CD4-positive, alpha-beta T cell treated with Interleukin-4 for 4 hours (primary cell): ENCODE results near the gene BRI3.
"Not testable (repeated sequence)": the region's sequence is repeated elsewhere in the genome, so short reads cannot be mapped to it uniquely, and the experiment has no call there.

Source experiments
- DNase-seq: peaks from one replicate; pipeline ENCODE4 v3.0.0-alpha.2; 2020

Gene BRI3

DNA sequence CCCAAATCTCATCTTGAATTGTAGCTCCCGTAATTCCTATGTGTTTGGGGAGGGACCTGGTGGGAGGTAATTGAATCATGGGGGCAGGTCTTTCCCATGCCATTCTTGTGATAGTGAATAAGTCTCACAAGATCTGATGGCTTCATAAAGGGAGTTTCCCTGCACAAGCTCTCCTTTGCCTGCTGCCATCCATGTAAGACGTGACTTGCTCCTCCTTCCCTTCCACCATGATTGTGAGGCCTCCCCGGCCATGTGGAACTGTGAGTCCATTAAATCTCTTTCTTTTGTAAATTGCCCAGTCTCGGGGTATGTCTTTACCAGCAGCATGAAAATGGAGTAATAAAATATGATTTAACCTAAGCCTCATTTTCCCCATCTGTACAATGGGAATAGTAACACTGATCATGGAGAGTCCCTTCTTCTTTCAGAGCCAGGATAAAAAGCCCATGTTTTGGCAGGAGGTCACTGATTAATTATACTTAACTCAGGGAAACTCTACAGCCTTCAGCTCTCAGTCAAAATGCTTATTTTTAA lies 34.6 kb downstream of the BRI3 start:
- DNase-seq, result not testable (repeated sequence)

DNA sequence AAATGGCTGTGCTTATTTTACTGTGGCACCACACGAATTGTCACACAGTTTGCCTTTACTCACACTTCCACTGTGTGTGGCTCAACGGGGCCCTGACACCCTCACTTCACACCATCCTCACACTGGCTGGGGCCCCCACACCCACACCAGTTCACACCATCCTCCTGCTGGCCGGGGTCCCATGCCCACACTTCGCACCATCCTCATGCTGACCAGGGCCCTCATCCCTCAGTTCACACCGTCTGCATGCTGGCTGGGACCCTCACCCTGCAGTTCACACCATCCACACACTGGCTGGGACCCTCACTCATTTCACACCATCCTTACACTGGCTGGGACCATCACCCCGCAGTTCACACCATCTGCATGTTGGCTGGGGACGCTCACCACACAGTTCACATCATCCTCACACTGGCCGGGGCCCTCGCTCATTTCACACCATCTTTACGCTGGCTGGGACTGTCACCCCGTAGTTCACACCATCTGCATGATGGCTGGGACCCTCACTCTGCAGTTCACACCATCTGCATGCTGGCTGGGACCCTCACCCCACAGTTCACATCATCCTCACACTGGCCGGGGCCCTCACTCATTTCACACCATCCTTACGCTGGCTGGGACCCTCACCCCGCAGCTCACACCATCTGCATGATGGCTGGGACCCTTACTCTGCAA lies 36.0 kb downstream of the BRI3 start:
- DNase-seq, result no peak

DNA sequence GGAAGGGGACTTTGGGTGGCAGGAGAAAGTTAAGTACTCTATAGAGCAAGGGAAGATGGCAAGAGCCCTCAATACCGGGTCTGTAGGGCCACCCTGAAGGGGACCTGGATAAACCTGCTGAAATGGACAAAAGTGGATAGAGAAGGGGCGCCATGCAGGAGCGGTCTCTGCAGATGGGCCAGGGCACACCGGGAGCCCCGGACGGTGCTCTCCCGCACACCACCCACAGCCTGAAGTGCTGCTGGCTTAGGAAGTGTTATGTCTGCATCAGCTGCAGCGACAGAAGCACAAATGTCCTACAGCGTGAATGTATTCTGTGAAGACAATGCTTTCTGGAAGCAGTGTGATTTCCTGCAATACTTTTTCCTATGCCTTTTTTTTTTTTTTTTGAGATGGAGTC lies 37.7 kb downstream of the BRI3 start:
- no peak for DNase-seq

GRCh38 chr7:98321301-98321700 lies 39.8 kb downstream of the BRI3 start:
- no peak for DNase-seq

- no peak for DNase-seq
Measured at GRCh38 chr7:98322331-98323270, 41.1 kb downstream of the BRI3 start.

DNA sequence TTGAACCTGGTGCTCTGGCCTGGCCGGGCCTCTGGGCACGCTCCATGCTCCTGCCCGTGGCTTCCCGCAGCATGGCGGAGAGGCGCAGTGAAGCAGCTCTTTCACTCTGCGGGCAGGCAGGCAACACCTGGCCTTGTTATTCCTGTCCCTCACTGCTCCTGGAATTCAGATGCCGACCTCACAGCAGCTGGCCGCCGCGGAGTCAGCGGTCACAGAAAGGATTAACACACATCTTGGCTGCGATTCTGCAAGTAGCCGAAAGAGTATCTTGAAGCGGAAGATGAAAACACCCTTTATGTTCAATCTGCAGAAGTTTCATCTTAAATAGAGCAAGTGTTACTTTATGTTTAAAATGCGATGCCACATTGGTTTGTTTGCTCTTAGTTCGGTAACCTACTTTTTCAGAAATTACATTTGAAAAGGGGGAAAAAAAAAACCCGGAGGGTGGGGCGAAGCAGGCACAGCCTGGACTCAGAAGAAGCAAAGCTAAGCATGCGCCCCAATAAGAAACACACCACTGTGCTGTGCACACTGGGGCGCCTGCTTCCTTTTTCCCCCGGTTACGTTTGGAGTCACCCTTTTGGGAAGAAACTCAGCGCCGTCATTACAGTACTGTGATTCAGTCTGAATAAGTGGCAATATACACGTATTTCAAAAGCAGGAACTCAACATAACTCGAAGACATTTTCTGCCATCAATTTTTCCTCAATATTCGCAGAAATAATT lies 42.3 kb downstream of the BRI3 start:
- DNase-seq, result no peak

DNA sequence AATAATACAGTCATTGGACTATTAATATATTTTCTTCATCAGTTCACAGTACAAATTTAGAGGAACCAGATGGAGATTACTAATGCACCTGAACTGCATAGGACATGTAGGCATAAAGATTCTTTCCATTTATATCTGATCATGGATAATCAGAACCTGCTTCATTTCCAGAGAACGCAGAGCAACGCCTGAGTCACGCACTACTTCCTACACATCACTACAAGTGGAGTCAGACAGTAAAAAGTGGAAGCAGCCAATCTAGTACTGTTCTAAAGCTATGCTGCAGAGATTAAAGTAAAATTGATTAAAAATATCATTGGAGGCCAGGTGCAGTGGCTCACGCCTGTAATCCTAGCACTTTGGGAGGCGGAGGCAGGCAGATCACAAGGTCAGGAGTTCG lies 43.3 kb downstream of the BRI3 start:
- no peak for DNase-seq

- no peak for DNase-seq
Measured at GRCh38 chr7:98329100-98329790, 47.8 kb downstream of the BRI3 start.

- no peak for DNase-seq
Measured at GRCh38 chr7:98329791-98330373, 48.4 kb downstream of the BRI3 start.

- no peak for DNase-seq
Measured at GRCh38 chr7:98330926-98331529, 49.5 kb downstream of the BRI3 start.

DNA sequence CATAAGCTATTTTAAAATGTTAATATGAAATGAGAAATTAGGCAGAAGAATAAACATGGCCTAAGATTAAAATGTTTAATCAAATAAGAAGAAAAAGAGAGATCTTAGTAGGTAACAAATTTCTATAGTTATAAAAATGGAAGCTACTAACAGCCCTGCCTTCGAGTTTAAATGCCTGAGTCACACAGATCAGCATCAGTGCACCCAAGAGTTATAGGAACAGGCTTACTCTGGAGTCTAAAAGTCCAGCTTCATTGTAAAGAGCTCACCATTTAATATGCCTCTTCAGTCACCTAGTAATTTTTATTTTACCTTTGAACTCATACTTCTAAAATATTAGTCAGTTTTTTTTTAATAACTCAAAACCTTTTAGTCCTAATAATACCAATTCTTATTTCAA lies 52.6 kb downstream of the BRI3 start:
- DNase-seq, result no peak

GRCh38 chr7:98335411-98335977 lies 54.0 kb downstream of the BRI3 start:
- no peak for DNase-seq

- no peak for DNase-seq
Measured at GRCh38 chr7:98338441-98338840, 57.0 kb downstream of the BRI3 start.

- DNase-seq, result no peak
Measured at GRCh38 chr7:98339043-98339442, 57.6 kb downstream of the BRI3 start.

DNA sequence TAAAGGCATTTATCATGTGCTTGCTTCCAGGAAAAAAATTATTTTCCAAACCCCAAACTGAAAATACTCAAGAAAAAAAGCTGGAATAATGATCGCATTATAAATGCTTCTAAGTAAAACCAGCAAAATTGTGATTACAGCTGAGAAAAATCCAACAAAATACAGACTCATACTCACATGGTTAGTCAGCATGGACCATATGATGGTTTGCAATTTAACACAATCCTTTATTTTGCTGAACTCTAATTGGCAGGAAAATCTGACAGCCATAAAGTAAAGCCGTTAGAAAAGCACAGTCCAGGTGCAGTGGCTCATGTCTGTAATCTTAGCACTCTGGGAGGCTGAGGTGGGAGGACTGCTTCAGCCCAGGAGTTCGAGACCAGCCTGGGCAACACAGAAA lies 59.6 kb downstream of the BRI3 start:
- no peak for DNase-seq
